Endothelial cell (in vitro differentiated cells): ENCODE data around the gene JAKMIP3. TPM values are rescaled to one million over a fixed set of nuclear protein-coding genes. Genes with fewer than 3 reads are reported as not detected.

ENCODE experiments used
- DNase-seq: peaks from one replicate; pipeline ENCODE4 v3.0.0; 2021; ENCODE audit warnings: low spot score
- H3K27ac Mint-ChIP-seq: one replicate; pipeline ENCODE4 v1.8.0; 2021; ENCODE audit warnings: mixed read lengths, inconsistent platforms; ENCODE audit not compliant: unreplicated experiment
- H3K27me3 Mint-ChIP-seq: one replicate; pipeline ENCODE4 v1.8.0; 2021; ENCODE audit warnings: mild to moderate bottlenecking, moderate library complexity, mixed read lengths, inconsistent platforms; ENCODE audit not compliant: unreplicated experiment
- H3K36me3 Mint-ChIP-seq: one replicate; pipeline ENCODE4 v1.8.0; 2021; ENCODE audit warnings: mild to moderate bottlenecking, low read depth, mixed read lengths, inconsistent platforms; ENCODE audit not compliant: unreplicated experiment
- H3K4me1 Mint-ChIP-seq: one replicate; pipeline ENCODE4 v1.8.0; 2021; ENCODE audit warnings: mild to moderate bottlenecking, mixed read lengths, inconsistent platforms; ENCODE audit not compliant: unreplicated experiment
- H3K4me3 Mint-ChIP-seq: one replicate; pipeline ENCODE4 v1.8.0; 2021; ENCODE audit warnings: mild to moderate bottlenecking, mixed read lengths, inconsistent platforms; ENCODE audit not compliant: unreplicated experiment
- H3K9me3 Mint-ChIP-seq: one replicate; pipeline ENCODE4 v1.8.0; 2021; ENCODE audit warnings: mixed read lengths, inconsistent platforms; ENCODE audit not compliant: unreplicated experiment
- CTCF ChIP-seq: fragments of 200-600 bp; sonication (generic); IDR thresholded peaks from one replicate; pipeline ENCODE4 v1.5.0; 2021; ENCODE audit warnings: antibody characterized with exemption; ENCODE audit not compliant: unreplicated experiment
- total RNA-seq: library from RNA; stranded (reverse); fragmentation: NEBNext Ultra II Directional; extraction: Animal tissue kit (Norgen Biotek cat#: 25700); gene quantifications from one replicate; pipeline ENCODE4 v1.2.1, GENCODE V29; 2021; ENCODE audit not compliant: unreplicated experiment

The JAKMIP3 gene
- total RNA-seq, 1 donor from 2014 or later, result 0.05 TPM

- Mint-ChIP-seq H3K4me3 (no peak overlapping the region), H3K36me3 (no peaks in the 10 kb centered on the region), H3K4me1 (peaks cover 2% of the 10 kb centered on the region), H3K27me3 (peaks cover 6% of the 10 kb centered on the region), H3K27ac (no peak overlapping the region), H3K9me3 (no peaks in the 10 kb centered on the region)
- no peak for TF ChIP-seq CTCF
- no peak for DNase-seq
These were observed 21.7 kb upstream of the JAKMIP3 start for GRCh38 chr10:132043861-132044695.

- H3K27ac Mint-ChIP-seq, result no peak overlapping the region
- H3K27me3 Mint-ChIP-seq, result peaks cover 6% of the 10 kb centered on the region
- no peak overlapping the region for H3K4me3 Mint-ChIP-seq
- H3K4me1 Mint-ChIP-seq, result peaks cover 2% of the 10 kb centered on the region
- TF ChIP-seq CTCF, result no peak
- no peaks in the 10 kb centered on the region for H3K9me3 Mint-ChIP-seq
- no peaks in the 10 kb centered on the region for H3K36me3 Mint-ChIP-seq
- no peak for DNase-seq
These were observed 20.9 kb upstream of the JAKMIP3 start for GRCh38 chr10:132044803-132045202.

- no peaks in the 10 kb centered on the region for H3K36me3 Mint-ChIP-seq
- peaks cover 2% of the 10 kb centered on the region for H3K4me1 Mint-ChIP-seq
- no peak for DNase-seq
- H3K27me3 Mint-ChIP-seq, result peaks cover 8% of the 10 kb centered on the region
- TF ChIP-seq CTCF, result no peak
- no peak overlapping the region for H3K4me3 Mint-ChIP-seq
- no peak overlapping the region for H3K27ac Mint-ChIP-seq
- no peaks in the 10 kb centered on the region for H3K9me3 Mint-ChIP-seq
These were observed 20.4 kb upstream of the JAKMIP3 start for GRCh38 chr10:132045324-132045723.

- Mint-ChIP-seq H3K4me1 (no peaks in the 10 kb centered on the region), H3K9me3 (peaks cover 7% of the 10 kb centered on the region), H3K27me3 (peaks cover 8% of the 10 kb centered on the region), H3K36me3 (peaks cover 4% of the 10 kb centered on the region), H3K4me3 (no peak overlapping the region), H3K27ac (no peak overlapping the region)
- no peak for TF ChIP-seq CTCF
- no peak for DNase-seq
These were observed 18.0 kb upstream of the JAKMIP3 start for GRCh38 chr10:132047575-132048293.

- TF ChIP-seq CTCF, result no peak
- Mint-ChIP-seq H3K9me3 (peaks cover 7% of the 10 kb centered on the region), H3K4me1 (no peaks in the 10 kb centered on the region), H3K27ac (no peak overlapping the region), H3K4me3 (no peak overlapping the region), H3K36me3 (peaks cover 4% of the 10 kb centered on the region), H3K27me3 (peaks cover 8% of the 10 kb centered on the region)
- DNase-seq, result no peak
These were observed 17.5 kb upstream of the JAKMIP3 start for GRCh38 chr10:132048294-132048667.
